GM23248 (cell line): ENCODE results near the gene SEPTIN2. TPM values are rescaled to one million over a fixed set of nuclear protein-coding genes. Genes with fewer than 3 reads are reported as not detected.
"Not testable (repeated sequence)": the region's sequence is repeated elsewhere in the genome, so short reads cannot be mapped to it uniquely, and the experiment has no call there.

Experiments
- DNase-seq: peaks from one replicate; pipeline ENCODE4 v3.0.0-alpha.2; 2015
- H2AFZ ChIP-seq: fragments of 200-600 bp; sonication (generic); 2 replicates; pipeline ENCODE4 v1.6.1; 2016; ENCODE audit warnings: antibody characterized with exemption
- H3F3A ChIP-seq: fragments of 200-600 bp; sonication (generic); 2 replicates; pipeline ENCODE4 v1.6.1; 2016; ENCODE audit warnings: mild to moderate bottlenecking, antibody characterized with exemption, mixed run types; ENCODE audit not compliant: insufficient read depth
- H3K27ac ChIP-seq: fragments of 200-600 bp; sonication (generic); 2 replicates; pipeline ENCODE4 v1.5.1; 2016; ENCODE audit warnings: mild to moderate bottlenecking
- H3K27me3 ChIP-seq: fragments of 200-600 bp; sonication (generic); replicated peaks from 2 replicates; pipeline ENCODE4 v1.6.1; 2016; ENCODE audit warnings: mild to moderate bottlenecking; ENCODE audit not compliant: insufficient read depth
- H3K36me3 ChIP-seq: fragments of 200-600 bp; sonication (generic); 2 replicates; pipeline ENCODE4 v1.6.1; 2016; ENCODE audit warnings: low read depth, mild to moderate bottlenecking
- H3K4me1 ChIP-seq: fragments of 200-600 bp; sonication (generic); 2 replicates; pipeline ENCODE4 v1.6.1; 2016; ENCODE audit warnings: mild to moderate bottlenecking; ENCODE audit not compliant: insufficient read depth
- H3K4me2 ChIP-seq: fragments of 200-600 bp; sonication (generic); one replicate; pipeline ENCODE4 v1.6.1; 2016; ENCODE audit warnings: mild to moderate bottlenecking; ENCODE audit not compliant: unreplicated experiment
- H3K4me3 ChIP-seq: fragments of 200-600 bp; sonication (generic); 2 replicates; pipeline ENCODE4 v1.5.1; 2016; ENCODE audit warnings: mild to moderate bottlenecking
- H3K79me2 ChIP-seq: fragments of 200-600 bp; sonication (generic); 2 replicates; pipeline ENCODE4 v1.6.1; 2016; ENCODE audit warnings: mild to moderate bottlenecking; ENCODE audit not compliant: insufficient read depth
- H3K9ac ChIP-seq: fragments of 200-600 bp; sonication (generic); 2 replicates; pipeline ENCODE4 v1.6.1; 2016; ENCODE audit warnings: mild to moderate bottlenecking
- H3K9me2 ChIP-seq: fragments of 200-600 bp; sonication (generic); 2 replicates; pipeline ENCODE4 v1.6.1; 2016; ENCODE audit warnings: mixed run types, mild to moderate bottlenecking, moderate library complexity; ENCODE audit not compliant: insufficient read depth
- H3K9me3 ChIP-seq: fragments of 200-600 bp; sonication (generic); one replicate; pipeline ENCODE4 v1.6.1; 2017; ENCODE audit warnings: low read depth
- H4K20me1 ChIP-seq: fragments of 200-600 bp; sonication (generic); 2 replicates; pipeline ENCODE4 v1.6.0; 2016; ENCODE audit not compliant: insufficient read depth
- EZH2 ChIP-seq: fragments of 200-600 bp; sonication (generic); IDR thresholded peaks from 2 replicates; pipeline ENCODE4 v1.6.1; 2018; ENCODE audit warnings: antibody characterized with exemption, mild to moderate bottlenecking; ENCODE audit not compliant: insufficient read depth, poor library complexity, severe bottlenecking
- EZH2phosphoT487 ChIP-seq: fragments of 200-600 bp; sonication (generic); IDR thresholded peaks from 2 replicates; pipeline ENCODE4 v1.6.1; 2018; ENCODE audit warnings: antibody characterized with exemption, moderate library complexity, mild to moderate bottlenecking, low read depth; ENCODE audit not compliant: insufficient read depth
- WGBS, 2 experiments: methylation state at CpG; one replicate each; pipeline ENCODE4 v1.1.6; 2015 to 2017; ENCODE audit warnings: low lambda C conversion rate in 2 of 2, low coverage in 1 of 2; ENCODE audit errors: missing lambda C conversion rate in 2 of 2; 5-methylcytosine and 5-hydroxymethylcytosine counted together
- in situ Hi-C: fragments of 300-500 bp; cut with MboI; formaldehyde crosslinking; loops from 2 replicates; pipeline ENCODE4 v1.15.0; 2020
- polyA plus RNA-seq: library from polyadenylated mRNA; unstranded; fragments of >200 nt; fragmentation: Nextera tagmentation; extraction: Ambion mirVana; gene quantifications from 2 replicates; pipeline ENCODE4 v1.2.1, GENCODE V29; 2016
- total RNA-seq: library from RNA; depleted of rRNA; stranded (reverse); fragments of >200 nt; shearing (Covaris generic); gene quantifications from 2 replicates; pipeline ENCODE4 v1.2.3, GENCODE V29; 2014

The SEPTIN2 gene
- total and polyA plus RNA-seq, 2 experiments from 2014 or later, result 499 to 512 TPM

DNA sequence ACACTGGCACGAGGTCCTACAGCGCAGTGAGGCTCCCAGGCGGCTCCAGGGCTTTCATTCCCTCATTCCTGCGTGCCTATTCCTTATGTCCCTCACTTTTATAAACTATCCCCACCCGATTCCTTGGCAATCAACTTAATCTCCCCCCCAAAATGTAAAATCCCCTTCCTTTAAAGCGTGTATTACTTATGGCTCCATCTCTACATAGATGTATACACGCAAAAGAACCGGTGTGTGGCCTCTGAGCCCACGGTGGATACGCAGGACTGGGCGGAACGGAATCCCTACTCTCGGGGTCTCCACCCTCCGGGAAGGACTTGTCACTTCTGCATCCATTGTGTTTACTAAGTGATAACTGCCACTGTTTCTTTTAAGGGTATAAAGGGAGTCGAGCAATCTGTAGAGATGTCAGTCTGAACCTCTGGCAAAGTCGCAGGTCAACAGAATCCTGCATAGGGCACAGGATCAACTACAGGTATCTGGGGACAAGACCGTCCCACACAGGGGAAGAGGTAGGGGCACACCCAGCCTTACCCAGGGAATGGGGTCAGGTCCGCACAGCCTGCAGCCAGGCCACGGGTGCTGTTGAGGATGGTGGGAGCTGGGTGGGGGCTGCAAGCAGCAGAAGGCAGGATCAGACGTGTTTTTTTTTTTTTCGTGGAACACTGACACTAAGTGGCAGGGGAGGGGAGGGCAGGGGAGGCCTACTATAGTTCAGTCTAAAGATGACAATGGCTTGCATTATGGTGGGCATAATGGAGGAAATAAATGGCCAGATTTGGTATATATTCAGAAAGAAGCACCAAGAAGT lies 42.3 kb upstream of the SEPTIN2 start:
- Histone ChIP-seq H3K9me3 (no peaks in the 10 kb centered on the region), H2AFZ (peak overlapping the region; percentile 68), H4K20me1 (peaks cover 29% of the 10 kb centered on the region; the same call in 1 of the 2 replicates), H3K4me1 (peaks cover 29% of the 10 kb centered on the region), H3F3A (peaks cover 39% of the 10 kb centered on the region), H3K9me2 (no peaks in the 10 kb centered on the region), H3K27ac (peak overlapping the region; percentile 93), H3K27me3 (no peaks in the 10 kb centered on the region), H3K9ac (peak overlapping the region; percentile 99), H3K36me3 (peaks cover 6% of the 10 kb centered on the region; the same call in 1 of the 2 replicates), H3K79me2 (peaks cover 96% of the 10 kb centered on the region), H3K4me3 (peak overlapping the region; percentile 96), H3K4me2 (peak overlapping the region; percentile 88)
- in situ Hi-C loops, result no loop called here
- peak; percentile 24 for DNase-seq
- WGBS, 2 experiments, result 51 to 53% methylated on average over 21 of the region's 21 CpGs
- TF ChIP-seq EZH2phosphoT487 (no peak), EZH2 (no peak)

DNA sequence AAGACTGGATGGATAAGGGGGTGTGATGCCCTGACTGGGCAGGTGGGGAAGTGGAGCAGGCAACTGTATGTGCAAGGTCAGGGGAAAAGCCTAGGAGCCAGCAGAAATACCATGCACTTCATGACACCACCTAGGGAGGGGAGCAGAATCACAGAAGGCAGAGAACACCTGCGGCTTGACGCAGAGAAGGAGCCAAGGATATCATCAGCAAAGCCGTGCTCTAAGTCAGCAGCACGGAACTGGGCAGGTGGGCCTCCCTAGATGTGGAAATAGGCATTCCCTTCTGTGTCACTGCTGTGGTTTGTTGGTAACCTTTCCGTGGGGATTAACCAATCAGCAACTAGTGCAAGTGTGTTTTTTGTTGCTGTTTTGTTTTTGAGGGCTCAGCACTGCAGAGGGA lies 41.6 kb upstream of the SEPTIN2 start:
- Histone ChIP-seq H3K36me3 (no peaks in the 10 kb centered on the region; the same call in 1 of the 2 replicates), H3K9me3 (no peaks in the 10 kb centered on the region), H3F3A (peaks cover 34% of the 10 kb centered on the region), H3K4me2 (no peak overlapping the region), H4K20me1 (peaks cover 22% of the 10 kb centered on the region; the same call in 1 of the 2 replicates), H3K9ac (no peak overlapping the region), H3K9me2 (no peaks in the 10 kb centered on the region), H3K4me3 (no peak overlapping the region), H3K79me2 (peaks cover 96% of the 10 kb centered on the region), H3K27ac (no peak overlapping the region), H3K4me1 (peaks cover 24% of the 10 kb centered on the region), H3K27me3 (no peaks in the 10 kb centered on the region), H2AFZ (no peak overlapping the region)
- in situ Hi-C loops, result no loop called here
- TF ChIP-seq EZH2 (no peak), EZH2phosphoT487 (no peak)
- DNase-seq, result peak; percentile 5
- 78 to 86% methylated on average over 5 of the region's 5 CpGs for WGBS, 2 experiments

DNA sequence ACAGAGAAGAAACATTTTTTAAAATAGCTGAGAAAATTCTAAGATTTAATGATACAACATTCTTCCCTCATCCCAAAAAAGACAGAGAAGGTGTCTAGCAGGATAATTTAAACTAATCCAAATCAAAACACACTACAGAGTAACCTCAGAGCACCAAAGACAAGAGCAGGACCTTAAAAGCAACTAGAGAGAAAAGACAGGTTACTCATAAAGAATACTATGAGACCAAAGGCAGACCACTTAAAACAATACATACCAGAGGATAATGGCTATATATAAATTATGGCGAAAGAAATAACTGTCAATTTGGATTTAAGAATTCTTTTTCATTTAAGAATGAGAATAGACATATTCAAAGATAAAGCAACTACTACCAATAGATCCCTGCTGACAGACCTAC lies 40.2 kb upstream of the SEPTIN2 start:
- H3K36me3 ChIP-seq, result no peaks in the 10 kb centered on the region; the same call in 1 of the 2 replicates
- no peak overlapping the region for H3K4me3 ChIP-seq
- 93 to 100% methylated on average over 1 of the region's 1 CpG for WGBS, 2 experiments
- no peak overlapping the region for H2AFZ ChIP-seq
- H3K9me3 ChIP-seq, result no peaks in the 10 kb centered on the region
- DNase-seq, result no peak
- in situ Hi-C loops, result no loop called here
- H3F3A ChIP-seq, result peaks cover 32% of the 10 kb centered on the region
- H3K9me2 ChIP-seq, result no peaks in the 10 kb centered on the region
- peaks cover 15% of the 10 kb centered on the region; the same call in 1 of the 2 replicates for H3K4me1 ChIP-seq
- H3K27me3 ChIP-seq, result no peaks in the 10 kb centered on the region
- H3K79me2 ChIP-seq, result peaks cover 96% of the 10 kb centered on the region
- TF ChIP-seq EZH2phosphoT487 (no peak), EZH2 (no peak)
- no peak overlapping the region for H3K4me2 ChIP-seq
- H4K20me1 ChIP-seq, result peaks cover 11% of the 10 kb centered on the region; the same call in 1 of the 2 replicates
- no peak overlapping the region for H3K27ac ChIP-seq
- H3K9ac ChIP-seq, result no peak overlapping the region

DNA sequence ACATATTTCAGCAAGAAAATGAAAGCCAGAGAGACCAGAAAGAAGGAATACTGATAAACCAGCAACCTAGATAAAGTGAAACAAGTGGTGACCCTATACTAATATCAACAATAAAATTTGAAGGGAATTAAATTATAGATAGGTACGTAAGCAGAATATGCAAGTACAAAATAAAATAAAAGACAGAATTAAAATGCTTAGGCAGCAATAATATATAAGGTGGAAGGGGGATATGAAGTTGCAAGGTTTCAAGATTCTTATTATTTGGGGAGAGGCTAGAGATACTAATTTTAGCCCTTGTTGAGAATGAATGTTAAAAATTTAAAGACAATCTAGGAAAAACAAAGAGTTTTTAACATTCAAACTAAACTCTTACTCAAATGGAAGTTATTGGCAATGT lies 39.8 kb upstream of the SEPTIN2 start:
- Histone ChIP-seq H3K36me3 (no peaks in the 10 kb centered on the region; the same call in 1 of the 2 replicates), H3K9me3 (no peaks in the 10 kb centered on the region), H3F3A (peaks cover 28% of the 10 kb centered on the region), H3K27ac (no peak overlapping the region), H3K4me3 (no peak overlapping the region), H3K4me1 (peaks cover 12% of the 10 kb centered on the region; the same call in 1 of the 2 replicates), H3K27me3 (no peaks in the 10 kb centered on the region), H3K9me2 (no peaks in the 10 kb centered on the region), H3K9ac (no peak overlapping the region), H3K79me2 (peaks cover 96% of the 10 kb centered on the region), H3K4me2 (no peak overlapping the region), H4K20me1 (peaks cover 7% of the 10 kb centered on the region; the same call in 1 of the 2 replicates), H2AFZ (no peak overlapping the region)
- TF ChIP-seq EZH2phosphoT487 (no peak), EZH2 (no peak)
- DNase-seq, result no peak
- in situ Hi-C loops, result no loop called here
- WGBS, 2 experiments, result 97 to 100% methylated on average over 1 of the region's 1 CpG

DNA sequence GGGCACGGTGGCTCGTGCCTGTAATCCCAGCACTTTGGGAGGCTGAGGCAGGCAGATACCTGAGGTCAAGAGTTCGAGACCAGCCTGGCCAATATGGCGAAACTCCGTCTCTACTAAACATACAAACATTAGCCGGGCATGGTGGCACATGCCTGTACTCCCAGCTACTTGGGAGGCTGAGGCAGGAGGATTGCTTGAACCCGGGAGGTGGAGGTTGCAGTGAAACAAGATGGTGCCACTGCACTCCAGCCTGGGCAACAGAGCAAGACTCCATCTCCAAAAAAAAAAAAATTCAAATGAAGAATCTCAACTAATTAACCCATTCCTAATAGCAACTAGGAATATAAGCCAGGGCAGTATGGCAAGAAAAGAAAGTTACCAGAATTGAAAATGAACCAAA lies 37.4 kb upstream of the SEPTIN2 start:
- H2AFZ ChIP-seq, H3K4me2 ChIP-seq, H4K20me1 ChIP-seq, H3K9me3 ChIP-seq, DNase-seq, H3K9ac ChIP-seq, H3K9me2 ChIP-seq, H3K27ac ChIP-seq, H3K4me1 ChIP-seq, H3K27me3 ChIP-seq, H3K36me3 ChIP-seq, in situ Hi-C loops, H3K4me3 ChIP-seq: not testable (repeated sequence)
- peaks cover 25% of the 10 kb centered on the region for H3F3A ChIP-seq
- 94% methylated on average over 7 of the region's 7 CpGs for WGBS, 2 experiments
- H3K79me2 ChIP-seq, result peaks cover 100% of the 10 kb centered on the region
